SK-MEL-5 (cell line): ENCODE measurements around the gene UROS. TPM values are rescaled to one million over a fixed set of nuclear protein-coding genes. Genes with fewer than 3 reads are reported as not detected.

Experiments used
- DNase-seq: peaks from one replicate; pipeline ENCODE4 v3.0.0-alpha.2; 2016; ENCODE audit warnings: low read depth, low spot score
- in situ Hi-C: cut with HindIII; loops from 2 replicates; pipeline ENCODE4 v1.10.0; 2016; ENCODE audit warnings: low sequenced_read_pairs, high pct_unique_total_duplicates, low pct_unique_long_range_greater_than_20kb
- small RNA-seq, 2 experiments: library from RNA; depleted of rRNA; stranded (forward); fragments of <200 nt; gene quantifications; one replicate each; pipeline ENCODE3, GENCODE V24; 2014
- total RNA-seq: library from RNA; depleted of rRNA; stranded (reverse); fragments of >200 nt; shearing (Covaris generic); gene quantifications from 2 replicates; pipeline ENCODE4 v1.2.3, GENCODE V29; 2014; rRNA removed

UROS gene
- total RNA-seq, 1 experiment from 2014 or later, result 99.9 TPM

GRCh38 chr10:125744909-125745308 lies 78.1 kb downstream of the UROS start:
- no peak for DNase-seq
- in situ Hi-C loops, result no loop called here

GRCh38 chr10:125742465-125742864 lies 80.6 kb downstream of the UROS start:
- in situ Hi-C loops, result no loop called here
- peak; percentile 3 for DNase-seq

GRCh38 chr10:125739994-125740679 lies 82.9 kb downstream of the UROS start:
- in situ Hi-C loops, result no loop called here
- DNase-seq, result no peak

Small RNAs within 50 kb of the gene (small RNA-seq; reads per million reads assigned to genes)
- gene MIR4484 (0 to 0.02 reads per million in 2 experiments), gene RF00017 (0 reads per million in 2 experiments)

Other genes with a start within 250 kb of the UROS start
- gene TEX36, start 140.1 kb downstream of the UROS start, total RNA-seq, result not detected in 2 replicates
- 16.5 and 17.0 TPM in 2 replicates for gene EDRF1, start 103.5 kb downstream of the UROS start, total RNA-seq
- gene MMP21, start 47.4 kb downstream of the UROS start, total RNA-seq, result not detected in 2 replicates
- gene BCCIP, start 288 bp upstream of the UROS start, total RNA-seq, result 43.4 and 44.0 TPM in 2 replicates
- 47.2 and 50.2 TPM in 2 replicates for gene DHX32, start 58.0 kb upstream of the UROS start, total RNA-seq
- gene FANK1, start 73.3 kb upstream of the UROS start, total RNA-seq, result 1.6 TPM in 1 of 2 replicates, not detected in the other